HG03097 (cell line): ENCODE data around the gene FTL.

ENCODE experiments used
- ATAC-seq: cut with Tn5 transposase; IDR thresholded peaks from one replicate; pipeline ENCODE4 v1.9.1; 2021; ENCODE audit not compliant: unreplicated experiment, low FRiP score

The FTL gene

GRCh38 chr19:48964205-48965039 is 687 bp upstream of the FTL start:
- no peak for ATAC-seq

DNA sequence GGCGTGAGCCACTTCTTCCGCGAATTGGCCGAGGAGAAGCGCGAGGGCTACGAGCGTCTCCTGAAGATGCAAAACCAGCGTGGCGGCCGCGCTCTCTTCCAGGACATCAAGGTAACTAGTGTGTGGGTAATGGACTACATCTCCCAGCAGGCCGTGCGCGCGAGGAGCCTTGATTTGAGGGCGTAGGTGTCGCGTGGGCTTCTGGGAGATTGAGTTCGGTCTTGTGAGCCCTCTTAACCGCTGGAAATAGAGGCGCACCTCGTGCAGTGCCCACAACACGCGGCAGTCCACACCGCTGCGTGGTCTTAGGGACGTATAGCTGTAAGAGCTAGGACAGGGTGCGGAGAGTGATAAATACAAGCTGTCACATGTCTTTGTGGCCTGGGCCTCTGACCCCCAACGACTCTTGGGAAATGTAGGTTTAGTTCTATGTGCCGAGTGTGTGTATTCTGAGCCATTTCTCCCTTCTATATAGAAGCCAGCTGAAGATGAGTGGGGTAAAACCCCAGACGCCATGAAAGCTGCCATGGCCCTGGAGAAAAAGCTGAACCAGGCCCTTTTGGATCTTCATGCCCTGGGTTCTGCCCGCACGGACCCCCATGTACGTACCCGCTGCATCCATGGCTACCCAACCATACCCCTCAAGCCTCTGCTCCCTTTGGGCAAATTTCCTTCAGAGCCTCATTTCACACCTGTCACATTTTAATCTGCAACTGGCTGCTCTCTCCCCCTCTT is 864 bp downstream of the FTL start:
- ATAC-seq = peak; percentile 30

- no peak for ATAC-seq
Measured at GRCh38 chr19:48966541-48967345, 1.6 kb downstream of the FTL start.

- no peak for ATAC-seq
Measured at GRCh38 chr19:48967346-48968178, 2.5 kb downstream of the FTL start.

GRCh38 chr19:48968179-48968661 is 3.1 kb downstream of the FTL start:
- ATAC-seq = no peak

- ATAC-seq = no peak
Measured at GRCh38 chr19:48968813-48969218, 3.7 kb downstream of the FTL start.

DNA sequence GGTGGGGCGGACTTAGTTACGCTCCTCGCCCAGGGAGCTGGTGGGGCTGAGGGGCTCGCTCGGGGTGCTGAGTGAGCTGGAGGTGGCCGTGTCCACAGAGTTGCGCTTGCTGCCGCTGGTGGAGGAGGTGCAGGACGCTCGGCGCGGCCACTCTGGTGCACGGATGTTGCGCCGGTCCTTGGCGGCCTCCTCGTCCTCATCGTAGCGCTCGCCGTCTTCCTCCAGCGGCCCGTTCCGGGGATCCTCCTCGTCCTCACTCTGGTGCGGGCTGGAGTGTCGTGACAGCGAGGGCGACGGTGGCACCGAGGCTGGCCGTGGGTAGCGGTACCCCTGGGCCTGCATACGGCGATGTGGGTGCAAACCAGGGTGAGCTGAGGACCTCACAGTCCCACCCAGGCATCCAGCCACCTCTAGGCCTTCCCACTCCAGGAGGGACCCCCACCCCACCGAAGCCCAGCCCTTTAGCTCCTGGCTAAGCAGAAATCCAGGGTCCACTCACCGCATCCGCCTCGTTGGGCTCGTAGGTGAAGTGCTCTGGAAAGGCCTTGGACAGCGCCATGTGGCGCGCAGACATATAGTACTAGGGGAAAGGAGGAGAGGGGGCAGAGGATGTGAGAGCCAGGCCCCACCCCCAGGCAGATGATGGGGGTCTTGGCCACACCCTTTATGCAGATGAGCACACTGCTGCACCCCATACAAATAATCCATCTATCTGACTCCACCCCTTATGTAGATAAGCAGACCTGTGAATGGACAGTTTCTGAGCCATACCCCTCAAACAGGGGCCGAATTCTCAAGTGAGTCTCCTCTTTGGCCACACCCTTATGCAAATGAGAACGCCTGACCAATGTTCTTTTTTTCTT is 4.4 kb downstream of the FTL start:
- no peak for ATAC-seq

DNA sequence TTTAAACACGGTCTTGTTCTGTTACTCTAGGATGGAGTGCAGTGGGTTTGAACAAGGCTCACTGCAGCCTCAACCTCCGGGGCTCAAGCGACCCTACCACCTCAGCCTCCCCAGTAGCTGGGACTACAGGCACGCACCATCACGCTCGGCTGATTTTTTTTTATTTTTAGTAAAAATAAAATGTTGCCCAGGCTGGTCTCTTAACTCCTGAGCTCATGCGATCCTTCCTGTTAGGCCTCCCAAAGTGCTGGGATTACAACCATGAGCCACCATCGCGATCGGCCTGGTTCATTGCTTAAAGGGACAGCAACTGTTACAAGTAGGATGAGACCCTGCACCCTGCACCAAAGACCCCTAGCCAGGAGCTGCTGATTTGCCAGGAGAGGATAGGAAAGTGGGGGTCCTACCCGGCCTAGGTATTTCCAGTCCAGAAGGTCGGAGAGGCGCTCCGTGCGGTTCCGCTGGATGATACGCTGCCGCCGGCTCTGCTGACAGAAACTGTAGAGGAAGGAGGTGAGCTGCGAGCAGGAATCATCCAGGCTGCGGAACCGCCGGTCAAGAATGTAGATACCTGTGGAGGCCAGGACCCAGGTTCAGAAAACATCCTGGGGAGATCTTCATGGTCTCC is 5.1 kb downstream of the FTL start:
- ATAC-seq = no peak

GRCh38 chr19:48970923-48971395 is 5.8 kb downstream of the FTL start:
- no peak for ATAC-seq

- ATAC-seq = no peak
Measured at GRCh38 chr19:48975947-48976847, 11.1 kb downstream of the FTL start.

DNA sequence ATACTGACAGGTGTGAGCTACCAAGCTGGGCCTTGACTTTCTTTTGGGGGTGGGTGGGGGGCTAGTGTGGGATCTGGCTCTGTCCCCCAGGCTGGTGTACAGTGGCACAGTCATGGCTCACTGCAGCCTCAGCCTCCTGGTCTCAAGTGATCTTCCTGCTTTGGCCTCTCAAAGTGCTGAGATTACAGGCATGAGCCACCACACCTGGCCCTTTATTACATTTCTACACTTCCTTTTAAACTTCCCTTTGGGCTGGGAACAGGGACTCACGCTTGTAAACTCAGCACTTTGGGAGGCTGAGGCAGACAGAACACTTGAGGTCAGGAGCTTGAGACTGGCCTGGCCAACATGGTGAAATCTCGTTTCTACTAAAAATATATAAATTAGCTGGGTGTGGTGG is 12.0 kb downstream of the FTL start:
- ATAC-seq = no peak

- no peak for ATAC-seq
Measured at GRCh38 chr19:48982280-48982679, 17.2 kb downstream of the FTL start.

GRCh38 chr19:48985711-48986110 is 20.6 kb downstream of the FTL start:
- ATAC-seq = no peak

DNA sequence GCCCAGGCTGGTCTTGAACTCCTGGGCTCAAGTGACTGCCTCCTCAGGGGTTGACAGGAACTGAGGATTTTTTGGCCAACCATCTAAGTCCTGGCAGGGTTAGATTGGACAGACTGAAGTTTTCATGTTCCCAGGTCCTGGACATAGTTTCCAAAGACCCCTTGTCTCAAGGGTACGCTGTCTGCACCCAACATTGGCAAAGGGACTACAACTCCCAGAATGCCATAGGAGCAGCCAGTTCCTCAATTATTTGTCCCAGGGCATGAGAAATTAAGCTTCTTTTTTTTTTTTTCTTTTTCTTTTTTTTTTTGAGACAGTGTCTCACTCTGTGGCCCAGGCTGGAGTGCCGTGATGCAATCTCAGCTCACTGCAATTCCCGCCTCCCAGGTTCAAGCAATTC is 21.1 kb downstream of the FTL start:
- no peak for ATAC-seq

DNA sequence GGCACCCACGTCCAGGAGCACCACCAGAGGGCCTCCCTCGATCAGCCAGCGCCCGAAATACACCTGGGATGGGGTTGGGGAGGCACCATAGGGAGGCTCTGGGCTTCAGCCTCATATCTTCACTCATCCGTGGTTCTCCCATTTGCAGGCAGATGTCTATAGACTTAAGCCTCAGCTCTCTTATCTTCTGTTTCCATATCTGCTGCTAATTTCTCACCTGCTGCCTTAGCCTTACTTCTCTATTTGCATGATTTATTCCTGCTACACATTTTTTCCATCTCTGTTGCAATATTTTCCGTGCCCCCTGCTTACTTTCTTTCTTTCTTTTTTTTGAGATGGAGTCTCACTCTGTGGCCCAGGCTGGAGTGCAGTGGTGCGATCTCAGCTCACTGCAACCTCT is 22.2 kb downstream of the FTL start:
- ATAC-seq = no peak

DNA sequence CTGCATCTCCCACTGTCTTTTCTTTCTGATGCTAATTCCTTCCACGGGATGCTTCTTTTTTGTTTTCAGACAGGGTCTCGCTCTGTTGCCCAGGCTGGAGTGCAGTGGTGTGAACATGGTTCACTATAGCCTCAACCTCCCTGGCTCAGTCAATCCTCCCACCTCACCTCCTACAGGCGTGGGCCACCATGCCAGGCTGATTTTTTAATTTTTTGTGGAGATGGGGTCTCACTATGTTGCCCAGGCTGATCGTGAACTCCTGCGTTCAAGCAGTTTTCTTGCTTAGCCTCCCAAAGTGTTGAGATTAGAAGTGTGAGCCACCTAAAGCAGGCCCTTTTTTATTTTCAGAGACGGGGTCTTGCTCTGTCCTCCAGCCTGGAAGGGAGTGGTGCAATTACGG is 23.2 kb downstream of the FTL start:
- no peak for ATAC-seq

GRCh38 chr19:48988860-48989259 is 23.8 kb downstream of the FTL start:
- ATAC-seq = no peak
